Measurements from ENCODE around the gene TMEM52. TPM values are rescaled to one million over a fixed set of nuclear protein-coding genes. Genes with fewer than 3 reads are reported as not detected.

TMEM52 gene
- total and polyA plus RNA-seq, 2 of the 13 experiments (the other 11 are each of a cell fraction or from before 2014, with no cell fraction given) = 13.2 to 18.7 TPM

- peak overlapping the region; percentile 35 for H3K27ac ChIP-seq (ENCODE audit: extremely low read length, insufficient read depth, low read length)
- POLR2A ChIA-PET = no interaction called here
- peak overlapping the region; percentile 23; the same call in 1 of the 2 replicates for H3K9ac ChIP-seq (ENCODE audit: insufficient read depth, low read depth, low read length)
- peaks cover 3% of the 10 kb centered on the region for H4K20me1 ChIP-seq (ENCODE audit: insufficient read depth, low read length)
- H3K36me3 ChIP-seq (replicated peaks in 1 of 2; ENCODE audit: control insufficient read depth in 1 of 2, insufficient read depth in 2 of 2, low read length in 2 of 2) = no peaks in the 10 kb centered on the region
- CTCF ChIA-PET (ENCODE audit: low intra/inter-chr PET ratio, low total read pairs) = no interaction called here
- H3K4me2 ChIP-seq (ENCODE audit: low read depth, low read length) = peak overlapping the region; percentile 91
- no peak overlapping the region for H2AFZ ChIP-seq (ENCODE audit: low read length)
- BruUV-seq (replicated peaks) = no TSS peak
- peak overlapping the region; percentile 37 to 61 (median 45); a peak in 5 of 6 replicates for H3K4me3 ChIP-seq (replicated peaks in 1 of 3; ENCODE audit: insufficient read depth in 1 of 3, low read depth in 2 of 3, low read length in 3 of 3)
- in situ Hi-C loops (cut with HindIII; ENCODE audit: extremely low pct_ligation_motif_present, low pct_unique_long_range_greater_than_20kb) (no loop called here), intact Hi-C loops (cut with micrococcal nuclease; ENCODE audit: unreplicated experiment) (no loop called here)
- ATAC-seq (peak; percentile 33), FAIRE-seq (peak; percentile 79), DNase-seq (ENCODE audit: low spot score) (no peak)
- WGBS (ENCODE audit: low lambda C conversion rate) = 0% methylated on average over 4 of the region's 14 CpGs
- H3K9me3 ChIP-seq (ENCODE audit: low read length) = no peaks in the 10 kb centered on the region
- H3K79me2 ChIP-seq (ENCODE audit: insufficient read depth, low read length) = peaks cover 16% of the 10 kb centered on the region
- H3K27me3 ChIP-seq (ENCODE audit: control insufficient read depth in 1 of 2, insufficient read depth in 2 of 2, low read length in 2 of 2) = no peaks in the 10 kb centered on the region; a peak in 1 of 5 replicates
- peaks cover 74% of the 10 kb centered on the region for H3K4me1 ChIP-seq (ENCODE audit: insufficient read depth, low read length)
- TF ChIP-seq ZNF501 (CRISPR knock-in tag; IDR thresholded peaks at IDR 0.05) (0 out of 2 replicates have a peak, but pooled peaks have one; percentile 18), ZNF546 (CRISPR knock-in tag; conservative IDR thresholded peaks at IDR 0.05) (no peak), ZNF800 (CRISPR knock-in tag; IDR thresholded peaks at IDR 0.05) (0 out of 2 replicates have a peak, but pooled peaks have one; percentile 51), ZKSCAN5 (CRISPR knock-in tag; IDR thresholded peaks at IDR 0.05) (peak; percentile 57; the same call in 1 of the 2 replicates), TEF (CRISPR knock-in tag; IDR thresholded peaks at IDR 0.05) (no peak), HNRNPL (IDR thresholded peaks at IDR 0.05; ENCODE audit: low read depth, low read length) (0 out of 2 replicates have a peak, but pooled peaks have one; percentile 49), DBP (CRISPR knock-in tag; IDR thresholded peaks at IDR 0.05; ENCODE audit: not compliant biosample characterization) (no peak), ARID4A (CRISPR knock-in tag; IDR thresholded peaks at IDR 0.05; ENCODE audit: borderline replicate concordance) (peak; percentile 42; the same call in 1 of the 2 replicates), THAP7 (CRISPR knock-in tag; IDR thresholded peaks at IDR 0.05) (no peak), RXRA (CRISPR knock-in tag; IDR thresholded peaks at IDR 0.05) (peak; percentile 44; the same call in 1 of the 2 replicates), TFE3 (CRISPR knock-in tag; IDR thresholded peaks at IDR 0.05) (0 out of 2 replicates have a peak, but pooled peaks have one; percentile 13), HCFC1 (IDR thresholded peaks at IDR 0.05; ENCODE audit: low read depth, low read length) (no peak)
Observed at GRCh38 chr1:1894354-1895059, 24.6 kb downstream of the TMEM52 start.
